ENCODE results near the gene IL6R.
"Not testable (repeated sequence)": the region's sequence is repeated elsewhere in the genome, so short reads cannot be mapped to it uniquely, and the experiment has no call there.

Gene IL6R

DNA sequence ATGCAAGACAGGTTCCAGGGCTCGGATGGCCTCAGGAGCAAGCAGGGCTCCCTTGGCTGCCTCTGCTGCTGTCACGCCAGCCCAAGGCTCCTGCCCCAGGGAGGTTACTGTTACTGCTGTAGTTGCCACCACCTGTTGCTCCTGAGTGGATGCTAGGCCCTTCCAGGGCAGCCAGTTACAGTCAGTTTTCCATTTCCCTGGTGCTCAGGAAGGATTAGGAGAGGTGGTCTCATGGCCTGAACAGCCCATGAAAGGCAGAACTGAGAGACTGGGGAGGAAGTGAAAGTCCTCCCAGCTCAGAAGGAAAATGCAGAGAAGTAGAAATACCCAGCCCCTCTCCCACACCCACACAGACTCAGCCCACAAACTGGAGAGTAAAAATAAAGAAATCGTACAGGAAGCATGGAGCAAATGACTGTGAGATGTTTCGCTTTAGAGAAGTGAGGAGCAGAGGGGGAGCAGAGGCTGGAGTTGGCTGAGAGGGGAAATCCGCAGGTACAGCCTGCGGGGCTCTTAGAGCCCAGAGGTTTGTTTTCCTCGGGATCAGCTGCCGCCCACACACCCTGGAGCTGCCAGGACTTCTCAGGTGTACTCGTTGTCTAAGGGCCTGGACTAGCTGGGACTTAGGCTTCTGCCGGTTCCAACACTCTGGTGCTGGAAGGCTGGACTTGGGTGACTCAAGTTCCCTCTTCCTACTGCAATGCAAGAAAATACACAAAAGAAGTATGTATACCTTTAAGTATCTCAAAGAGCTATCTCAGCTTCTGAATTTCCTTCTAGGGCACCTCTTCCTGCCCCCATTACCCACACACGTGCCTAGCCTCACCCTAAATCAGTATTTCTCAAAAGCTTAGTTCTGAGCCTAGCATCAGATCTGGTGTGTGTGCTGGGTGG lies 2.3 kb downstream of the IL6R start:
- no peak for DNase-seq

DNA sequence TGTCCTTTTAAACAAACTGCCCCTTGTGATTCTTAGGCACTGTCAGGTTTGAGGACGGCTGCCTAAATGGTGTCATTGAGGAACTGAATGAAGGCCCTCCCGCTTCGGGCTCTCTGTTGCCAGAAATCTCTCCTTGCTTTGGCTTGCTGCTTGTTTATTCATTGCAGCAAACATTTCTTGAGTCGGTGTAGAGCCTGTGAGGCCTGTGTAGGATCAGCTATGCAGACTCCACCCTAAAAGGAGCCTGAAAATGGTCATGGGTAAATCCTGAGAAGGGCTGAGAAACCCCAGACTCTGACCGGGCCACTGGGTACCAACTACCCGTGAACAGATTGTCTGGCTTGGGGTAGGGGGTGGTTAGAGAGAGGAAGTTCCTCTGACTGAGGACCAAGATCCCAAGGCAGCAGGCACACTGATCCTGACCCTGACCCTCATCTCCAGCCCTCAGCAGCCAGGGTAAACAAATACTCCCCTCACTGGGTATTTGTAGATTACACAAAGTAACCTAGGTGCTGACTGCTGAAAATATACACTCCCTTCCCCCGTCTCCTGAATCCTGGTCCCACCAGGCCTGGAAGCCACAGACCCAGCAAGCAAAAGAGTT lies 3.1 kb downstream of the IL6R start:
- no peak for DNase-seq

DNA sequence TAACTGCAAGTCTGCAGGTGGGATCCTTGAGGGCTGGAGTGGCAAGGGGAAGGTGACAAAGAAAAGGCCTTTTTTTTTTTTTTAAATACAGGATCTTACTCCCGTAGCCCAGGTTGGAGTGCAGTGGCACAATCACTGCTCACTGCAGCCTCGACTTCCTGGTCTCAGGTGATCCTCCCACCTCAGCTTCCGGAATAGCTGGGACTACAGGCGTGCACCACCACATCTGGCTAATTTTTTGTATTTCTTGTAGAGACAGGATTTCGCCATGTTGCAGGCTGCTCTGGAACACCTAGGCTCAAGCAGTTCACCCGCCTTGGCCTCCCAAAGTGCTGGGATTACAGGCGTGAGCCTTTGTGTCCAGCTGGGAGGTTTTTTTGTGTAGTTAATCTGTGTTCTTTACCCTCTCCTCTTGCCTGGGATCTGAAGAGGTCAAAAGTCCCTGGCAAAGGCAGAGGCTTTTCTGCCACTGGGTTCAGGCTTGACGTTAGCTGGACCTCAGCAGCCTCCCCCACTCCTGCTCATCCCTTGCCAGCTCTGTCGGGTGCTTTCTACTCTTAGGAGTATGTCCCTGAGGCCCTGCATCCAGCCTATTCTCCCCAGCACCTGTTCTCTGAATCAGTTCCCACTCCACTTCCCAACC lies 5.2 kb downstream of the IL6R start:
- no peak for DNase-seq

DNA sequence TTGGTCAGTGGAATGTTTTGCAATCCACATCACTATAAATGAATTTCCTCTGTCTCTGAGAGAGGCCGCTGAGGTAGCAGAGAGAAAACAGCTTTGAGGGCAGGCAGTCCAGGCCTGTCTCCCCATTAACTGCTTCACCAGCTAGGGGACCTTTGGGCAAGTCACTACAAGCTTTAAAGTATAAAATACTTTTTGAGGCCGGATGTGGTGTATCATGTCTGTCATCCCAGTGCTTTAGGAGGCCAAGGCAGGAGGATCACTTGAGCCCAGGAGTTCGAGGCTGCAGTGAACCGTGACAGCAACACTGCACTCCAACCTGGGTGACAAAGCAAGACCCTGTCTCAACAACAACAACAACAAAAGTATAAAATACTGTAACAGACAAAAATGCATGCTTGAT lies 6.4 kb downstream of the IL6R start:
- no peak for DNase-seq

DNA sequence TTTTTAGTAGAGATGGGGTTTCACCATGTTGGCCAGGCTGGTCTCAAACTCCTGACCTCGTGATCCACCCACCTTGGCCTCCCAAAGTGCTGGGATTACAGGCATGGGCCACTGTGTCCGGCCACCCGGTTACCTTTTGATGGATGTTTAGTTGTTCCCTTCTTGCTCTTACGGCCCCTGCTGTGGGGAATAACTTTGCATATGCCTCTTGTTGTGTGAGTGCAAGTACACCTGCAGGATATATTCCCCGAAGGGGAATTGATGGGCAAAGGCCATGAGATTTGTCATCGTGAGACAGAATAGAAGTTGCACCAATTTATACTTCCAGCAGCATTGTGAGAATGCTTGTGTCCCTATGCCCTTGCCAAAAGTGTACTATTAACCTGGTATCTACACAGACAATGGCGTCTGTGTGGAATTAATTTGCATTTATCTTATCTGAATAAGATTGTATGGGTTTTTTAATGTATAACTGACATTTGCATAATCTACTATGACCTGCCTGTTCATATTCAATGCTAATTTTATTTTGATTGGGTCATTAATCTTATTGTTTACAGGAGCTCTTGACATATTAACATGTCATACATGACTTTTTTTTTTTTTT lies 8.1 kb downstream of the IL6R start:
- DNase-seq, result no peak

DNA sequence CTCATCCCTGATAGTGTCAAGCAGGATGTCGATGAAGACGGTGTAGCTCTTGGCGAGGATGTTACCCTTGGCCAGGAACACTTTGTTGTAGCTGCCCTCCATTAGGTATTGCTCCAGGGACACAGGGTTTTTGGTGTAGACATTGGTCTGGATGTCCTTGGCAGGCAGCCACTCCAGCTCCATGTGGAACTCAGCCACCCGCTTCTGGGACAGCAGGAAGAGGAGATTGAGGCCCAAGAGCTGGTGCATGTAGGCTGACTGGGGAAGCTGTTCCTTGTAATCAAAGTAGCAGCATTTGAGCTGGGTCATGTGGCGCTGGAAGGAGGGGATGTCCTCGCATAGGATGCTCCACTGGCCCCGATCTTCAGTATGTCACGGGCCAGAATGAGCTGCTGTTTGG lies 9.5 kb downstream of the IL6R start:
- DNase-seq, result no peak

DNA sequence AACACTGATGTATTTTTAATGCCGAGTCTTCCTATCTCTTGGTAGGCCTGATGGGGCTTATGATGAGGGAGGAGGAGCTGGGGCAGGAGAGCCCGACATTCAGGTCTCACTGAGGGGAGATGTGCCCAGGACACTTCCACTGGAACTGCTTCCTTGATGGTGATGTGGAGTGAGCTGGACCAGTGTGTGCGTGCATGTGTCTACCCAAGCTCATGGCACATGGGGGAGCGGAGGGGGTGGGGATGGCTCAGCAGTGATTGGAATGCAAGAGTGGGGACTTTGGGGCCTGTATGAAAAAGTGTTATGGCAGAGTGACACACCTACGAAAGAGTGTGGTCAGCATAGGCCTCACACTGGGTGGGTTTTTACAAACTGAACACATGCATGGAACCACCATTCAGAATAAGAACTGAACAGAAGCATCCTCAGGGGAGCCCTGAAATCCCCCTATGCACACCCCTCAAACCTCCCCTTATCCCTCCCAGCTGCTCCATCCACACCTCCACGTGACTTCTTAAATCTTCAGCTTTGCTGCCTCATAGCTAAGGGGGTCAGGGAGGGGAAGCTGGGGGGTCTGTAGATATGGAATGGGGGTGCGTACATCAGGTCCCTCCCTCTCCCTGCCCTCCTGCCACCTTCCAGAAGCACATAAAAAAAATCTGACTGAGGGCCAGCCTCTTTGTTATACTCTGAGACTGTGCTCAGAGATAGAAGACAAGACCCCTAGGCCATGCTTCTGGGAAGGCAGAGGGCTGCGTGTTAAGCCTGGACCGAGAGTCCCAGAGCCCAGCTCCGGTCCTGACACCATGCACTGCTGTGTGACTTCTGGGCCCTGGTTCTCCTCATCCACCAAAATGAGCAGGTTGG lies 11.6 kb downstream of the IL6R start:
- DNase-seq, result no peak

DNA sequence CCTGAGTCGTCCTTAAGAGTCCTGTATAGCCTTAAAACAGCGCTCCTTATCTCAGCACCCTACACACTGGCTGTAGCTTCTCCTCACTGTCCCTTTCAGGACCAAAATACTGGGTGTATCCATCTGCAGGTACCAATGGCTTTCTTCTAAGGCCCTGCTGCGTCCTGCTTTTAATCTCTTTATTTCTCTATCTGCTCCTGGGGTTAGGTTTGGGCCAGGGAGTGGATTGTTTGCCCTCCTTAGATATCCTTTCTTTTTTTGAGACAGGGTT lies 12.1 kb downstream of the IL6R start:
- DNase-seq, result no peak

DNA sequence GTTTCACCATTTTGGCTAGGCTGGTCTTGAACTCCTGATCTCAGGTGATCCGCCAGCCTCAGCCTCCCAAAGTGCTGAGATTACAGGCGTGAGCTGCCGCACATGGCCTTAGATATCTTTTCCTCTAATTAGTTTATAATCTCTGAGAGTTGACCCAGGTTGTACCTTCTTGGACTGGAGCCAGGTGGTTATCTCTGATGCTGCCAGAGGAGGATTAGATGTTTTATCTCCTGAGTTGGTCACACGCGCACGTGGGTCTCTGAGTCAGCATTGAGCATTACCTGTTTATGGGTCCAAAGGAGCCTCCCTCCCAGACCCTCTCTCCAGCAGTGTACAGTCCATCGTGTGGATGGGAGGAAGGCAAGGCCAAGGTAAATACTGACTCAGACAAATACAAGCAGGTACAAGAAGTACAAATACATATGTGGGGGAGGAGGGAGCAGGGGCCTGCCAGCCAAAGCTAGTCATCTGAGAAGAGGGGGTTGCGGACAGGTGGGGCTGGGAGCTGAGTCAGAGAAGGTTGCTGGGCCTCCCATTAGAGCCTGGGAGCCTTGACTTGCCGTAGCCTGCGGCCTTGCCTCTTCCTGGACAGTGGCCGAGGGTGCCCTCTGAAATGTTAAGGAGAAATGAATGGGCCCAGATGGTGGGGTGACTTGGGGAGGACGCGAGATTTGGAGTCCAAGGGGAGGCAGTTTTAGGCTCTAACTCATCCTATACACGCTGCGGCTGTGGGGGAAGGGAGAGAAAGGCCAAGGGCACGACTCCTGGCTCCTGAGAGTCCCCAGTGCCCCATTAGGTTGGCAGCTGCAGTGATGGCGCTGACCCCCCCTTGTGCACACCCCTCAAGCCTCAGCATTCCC lies 13.1 kb downstream of the IL6R start:
- peak; percentile 84 for DNase-seq

DNA sequence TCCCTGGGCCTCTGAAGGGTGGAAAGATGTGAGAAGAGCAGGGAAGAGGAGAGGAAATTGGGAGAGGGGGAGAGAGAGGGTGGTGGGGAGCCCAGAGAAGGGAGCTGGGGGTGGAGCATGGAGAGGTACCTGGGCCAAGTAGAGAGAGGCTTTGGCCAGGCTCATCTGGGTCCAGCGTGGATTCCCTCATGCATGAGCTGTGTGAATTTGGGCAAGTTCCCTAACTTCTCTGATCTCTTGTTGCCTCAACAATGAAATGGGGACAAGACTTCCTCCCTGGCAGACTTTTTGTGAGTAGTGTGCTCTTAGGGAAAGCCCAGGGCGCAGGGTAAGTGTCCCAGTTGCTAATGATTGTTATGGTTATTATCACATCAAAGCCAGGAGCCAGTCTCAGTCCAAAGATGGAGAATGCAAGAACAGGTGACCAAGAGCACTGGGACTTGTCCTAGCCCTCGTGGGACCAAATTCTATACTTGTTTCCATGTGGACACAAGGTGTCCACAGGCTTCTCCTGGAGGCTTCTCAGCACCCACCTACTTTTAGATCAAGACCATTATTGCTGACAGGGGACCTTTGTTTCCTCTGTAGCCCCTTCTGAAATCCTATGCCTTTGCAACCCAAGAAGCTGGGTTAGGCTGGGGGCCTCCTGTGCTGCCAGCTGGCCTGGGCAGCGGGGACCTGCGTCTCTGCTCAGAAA lies 13.9 kb downstream of the IL6R start:
- DNase-seq, result no peak

DNA sequence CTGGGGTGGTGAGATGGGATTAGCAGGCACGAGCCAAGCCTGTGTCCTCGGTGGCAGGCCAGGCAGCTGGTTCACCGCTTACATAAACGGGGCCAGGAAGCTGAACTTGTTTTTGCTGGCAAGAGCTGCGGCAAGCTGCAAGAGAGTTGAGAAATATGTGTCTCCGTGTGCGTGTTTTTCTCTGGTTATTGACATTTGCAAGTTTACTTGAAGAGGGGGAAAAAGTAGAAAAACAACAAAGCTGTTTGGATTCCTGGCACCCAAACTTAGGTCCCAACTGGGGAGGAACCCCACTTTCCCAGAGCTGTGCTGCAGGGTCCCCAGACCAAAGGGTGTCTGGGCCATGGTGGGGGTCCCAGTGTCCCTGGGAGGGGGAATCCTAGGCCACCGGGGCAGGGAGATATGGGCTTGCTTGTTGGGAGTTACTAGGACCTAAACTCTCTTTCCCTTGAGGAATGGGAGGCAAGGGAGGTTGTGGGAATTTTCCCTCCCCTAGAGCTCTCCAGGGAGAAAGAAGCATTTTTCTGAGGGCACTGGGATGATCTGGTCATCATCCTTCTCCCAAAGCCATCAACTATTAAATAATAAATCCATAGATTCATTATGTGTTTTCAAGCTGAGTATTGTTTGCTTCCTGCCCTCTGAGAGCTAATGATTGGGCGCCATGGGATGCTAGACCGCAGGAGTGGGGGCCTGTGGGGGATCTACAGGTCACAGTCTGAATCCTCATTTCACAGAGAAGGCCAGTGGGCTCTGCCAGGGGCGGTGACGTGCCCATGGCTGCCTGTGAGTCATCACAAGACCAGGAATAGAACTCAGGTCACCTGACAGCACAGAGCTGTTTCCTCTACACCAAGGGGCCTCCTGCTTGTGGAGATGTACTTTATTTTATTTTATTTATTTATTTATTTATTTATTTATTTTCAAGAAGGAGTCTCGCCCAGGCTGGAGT lies 14.8 kb downstream of the IL6R start:
- DNase-seq, result peak; percentile 33

DNA sequence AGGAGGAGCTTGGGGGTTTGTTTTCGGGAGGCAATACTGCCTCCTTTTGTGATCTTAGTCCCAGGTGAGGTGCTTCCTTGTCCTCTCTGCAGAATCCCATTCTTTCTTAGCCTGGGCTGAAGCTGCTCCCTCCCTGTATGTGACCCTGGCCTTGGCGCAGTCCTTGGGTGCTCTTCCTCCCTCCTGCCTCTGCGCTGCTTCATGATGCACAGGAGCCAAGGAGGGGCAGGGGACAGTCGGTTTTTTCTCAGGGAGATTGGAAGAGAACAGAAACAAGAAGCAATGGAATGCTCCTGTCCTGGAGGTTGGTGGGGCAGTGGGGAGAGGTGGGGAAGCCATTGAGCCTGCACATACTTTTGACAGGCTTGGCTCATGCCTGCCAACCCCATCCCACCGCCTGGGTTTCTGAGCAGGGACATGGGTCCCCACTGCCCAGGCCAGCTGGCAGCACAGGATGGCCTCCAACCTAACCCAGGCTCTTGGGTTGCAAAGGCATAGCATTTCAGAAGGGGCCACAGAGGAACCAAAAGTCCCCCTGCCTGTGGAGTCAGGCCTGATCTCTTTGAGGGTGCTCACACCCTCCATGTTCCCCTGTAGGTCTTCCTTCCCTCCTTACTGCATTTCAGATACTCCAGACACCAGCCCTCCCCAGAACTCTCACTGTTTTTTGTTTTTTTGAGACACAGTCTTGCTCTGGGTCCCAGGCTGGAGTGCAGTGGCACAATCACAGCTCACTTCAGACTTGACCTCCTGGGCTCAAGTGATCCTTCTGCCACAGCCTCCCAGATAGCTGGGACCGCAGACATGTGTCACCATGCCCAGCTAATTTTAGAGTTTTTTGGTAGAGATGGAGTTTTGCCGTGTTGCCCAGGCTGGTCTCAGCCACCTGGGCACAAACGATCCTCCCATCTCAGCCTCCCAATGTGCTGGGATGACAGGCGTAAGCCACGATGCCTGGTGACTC lies 16.1 kb downstream of the IL6R start:
- no peak for DNase-seq

DNA sequence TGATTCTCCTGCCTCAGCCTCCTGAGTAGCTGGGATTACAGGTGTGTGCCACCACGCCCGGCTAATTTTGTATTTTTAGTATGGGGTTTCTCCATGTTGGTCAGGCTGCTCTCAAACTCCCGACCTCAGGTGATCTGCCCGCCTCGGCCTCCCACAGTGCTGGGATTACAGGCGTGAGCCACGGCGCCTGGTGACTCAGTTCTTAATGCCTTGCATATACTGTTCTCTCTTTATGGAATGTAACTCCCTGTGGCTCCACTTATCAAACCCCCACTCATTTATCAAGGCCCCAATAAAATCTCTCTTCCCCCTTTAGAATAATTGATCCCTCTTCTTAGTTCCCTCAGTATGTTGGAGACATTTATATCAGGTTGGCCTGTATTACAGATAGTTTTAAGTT lies 16.9 kb downstream of the IL6R start:
- DNase-seq, result not testable (repeated sequence)

DNA sequence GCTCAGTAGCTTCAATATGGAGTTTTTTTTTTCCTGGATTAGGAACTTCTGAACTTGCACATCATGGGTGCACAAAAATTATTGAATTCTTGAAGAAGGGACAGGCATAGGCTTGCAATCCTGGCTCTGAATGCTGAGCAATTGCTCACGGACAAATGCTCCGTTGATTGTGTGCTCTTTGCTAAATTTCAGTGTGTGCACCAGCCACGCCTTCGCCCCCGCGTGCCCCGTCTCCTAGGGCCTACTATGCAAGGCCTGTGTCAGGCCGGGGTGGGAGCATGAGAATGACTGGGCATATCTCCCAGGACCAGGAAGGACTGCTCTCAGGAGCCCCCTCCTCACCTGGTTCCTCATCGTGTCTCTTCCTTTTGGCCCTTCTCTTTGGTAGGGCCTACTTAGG lies 17.4 kb downstream of the IL6R start:
- no peak for DNase-seq

DNA sequence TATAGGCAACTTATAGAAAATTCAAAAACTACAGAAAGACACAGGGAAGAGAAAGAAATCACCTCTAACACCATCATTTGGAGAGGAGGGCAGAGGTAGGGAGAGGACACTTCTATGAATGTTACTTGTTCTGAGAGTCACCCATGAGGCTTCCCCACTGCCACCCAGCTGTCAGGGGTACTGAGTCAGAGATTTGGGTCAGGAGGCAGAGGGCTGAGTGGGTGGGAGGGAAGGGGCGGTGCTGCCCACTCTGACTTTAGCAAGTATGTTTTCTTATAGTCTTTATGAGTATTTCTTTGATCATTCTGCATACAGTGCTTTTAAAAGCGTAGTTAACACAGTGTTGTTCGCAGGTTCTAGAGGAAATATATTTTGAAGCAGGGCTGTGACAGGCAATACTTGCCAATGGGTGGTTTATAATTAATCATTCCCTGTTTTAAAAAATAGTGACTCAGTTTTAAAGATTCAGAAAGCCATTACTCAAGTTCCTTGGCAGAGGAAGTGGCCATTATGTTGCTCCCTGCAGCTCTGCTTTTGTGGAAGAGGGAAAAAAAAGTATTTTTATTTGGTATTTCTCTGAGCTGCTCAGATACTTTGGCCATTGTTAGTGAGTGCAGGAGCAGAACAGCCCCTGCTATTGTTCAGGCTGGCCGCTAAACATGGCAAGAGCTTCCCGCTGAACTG lies 18.3 kb downstream of the IL6R start:
- DNase-seq, result no peak

DNA sequence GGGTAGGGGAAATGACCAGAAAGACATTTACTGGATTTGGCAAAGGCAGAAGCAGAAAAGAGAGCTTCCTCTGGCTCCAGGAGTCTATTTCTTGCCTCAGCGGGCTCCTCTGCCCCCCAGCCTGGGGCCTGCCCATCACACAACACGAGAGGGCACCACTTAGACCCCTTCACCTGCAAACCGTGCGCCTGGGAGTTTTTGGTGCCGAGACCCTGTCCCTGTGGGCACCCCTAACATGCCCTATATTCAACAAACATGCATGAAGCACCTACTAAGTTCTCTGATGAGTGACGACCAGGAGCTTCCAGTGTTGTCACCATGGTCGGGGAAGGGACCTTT lies 18.8 kb downstream of the IL6R start:
- DNase-seq, result no peak

DNA sequence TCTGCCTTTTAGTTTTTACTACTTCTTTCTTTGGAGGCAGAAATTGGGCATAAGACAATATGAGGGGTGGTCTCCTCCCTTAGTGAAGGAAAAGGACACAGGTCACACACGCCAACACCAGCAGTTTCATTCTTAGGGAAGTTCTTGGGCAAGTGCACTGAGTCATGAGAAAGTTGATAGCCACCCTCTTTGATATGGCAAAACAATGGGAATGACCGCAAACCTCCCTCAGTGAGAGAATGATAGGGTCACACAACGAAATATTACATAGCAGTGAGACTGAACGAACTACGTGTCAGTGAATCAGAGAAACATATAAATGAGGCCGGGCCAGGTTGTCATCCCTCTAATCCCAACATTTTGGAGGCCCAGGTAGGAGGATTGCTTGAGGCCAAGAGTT lies 20.0 kb downstream of the IL6R start:
- no peak for DNase-seq

Data from NCI-H82 (cell line).